Measurements from ENCODE around the gene TMEM273. TPM values are rescaled to one million over a fixed set of nuclear protein-coding genes. Genes with fewer than 3 reads are reported as not detected.

TMEM273 gene
- total and polyA plus RNA-seq, 8 donors, result 0.91 to 7.5 (median 2.7) TPM

DNA sequence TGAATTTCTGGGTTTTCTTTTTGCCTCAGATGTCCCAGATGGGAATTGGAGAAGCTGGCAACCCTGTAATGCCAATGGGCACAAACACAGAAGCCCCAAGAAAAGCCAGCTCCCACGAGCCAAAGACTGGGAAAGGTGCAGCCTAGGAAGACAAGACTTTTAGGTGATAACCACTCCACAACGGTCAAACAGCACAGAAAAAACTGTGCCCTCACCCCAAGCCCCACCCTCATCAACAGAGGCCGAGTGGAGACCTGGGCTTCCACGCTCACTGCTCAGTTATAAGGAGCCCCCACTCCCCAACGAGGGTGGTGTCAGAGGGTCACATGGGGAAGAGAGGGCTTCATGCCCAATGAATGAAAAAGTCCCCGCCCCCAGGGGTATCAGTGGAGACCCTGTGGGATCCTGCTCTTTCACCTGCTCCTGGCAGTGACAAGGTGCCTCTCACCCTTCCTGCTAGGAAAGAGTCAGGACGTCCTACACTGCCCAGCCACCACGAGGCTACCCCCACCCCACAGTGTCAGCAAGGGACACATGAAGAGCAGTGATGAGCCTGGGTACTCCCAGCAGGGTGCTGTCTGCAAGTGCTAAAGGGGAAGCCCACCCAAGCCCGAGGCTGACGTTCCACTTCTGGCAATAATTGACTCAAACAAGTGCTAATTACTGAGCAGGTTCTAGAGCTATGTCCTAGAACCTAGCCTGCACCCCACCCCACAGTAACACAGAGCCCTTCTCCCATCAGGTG lies 8.3 kb downstream of the TMEM273 start:
- Histone ChIP-seq H3K4me3 (no peak overlapping the region), H3K27me3 (no peaks in the 10 kb centered on the region), H3K36me3 (no peaks in the 10 kb centered on the region), H3K9me3 (no peaks in the 10 kb centered on the region), H3K27ac (no peak overlapping the region), H3K4me1 (no peaks in the 10 kb centered on the region)
- intact Hi-C loops (cut with DNase I), result no loop called here
- no peak for DNase-seq
- no peak for FAIRE-seq
- 49 to 55% methylated on average over 10 of the region's 10 CpGs for WGBS, 2 donors
- TF ChIP-seq CTCF (IDR thresholded peaks at IDR 0.05), result no peak
- ATAC-seq, result no peak

DNA sequence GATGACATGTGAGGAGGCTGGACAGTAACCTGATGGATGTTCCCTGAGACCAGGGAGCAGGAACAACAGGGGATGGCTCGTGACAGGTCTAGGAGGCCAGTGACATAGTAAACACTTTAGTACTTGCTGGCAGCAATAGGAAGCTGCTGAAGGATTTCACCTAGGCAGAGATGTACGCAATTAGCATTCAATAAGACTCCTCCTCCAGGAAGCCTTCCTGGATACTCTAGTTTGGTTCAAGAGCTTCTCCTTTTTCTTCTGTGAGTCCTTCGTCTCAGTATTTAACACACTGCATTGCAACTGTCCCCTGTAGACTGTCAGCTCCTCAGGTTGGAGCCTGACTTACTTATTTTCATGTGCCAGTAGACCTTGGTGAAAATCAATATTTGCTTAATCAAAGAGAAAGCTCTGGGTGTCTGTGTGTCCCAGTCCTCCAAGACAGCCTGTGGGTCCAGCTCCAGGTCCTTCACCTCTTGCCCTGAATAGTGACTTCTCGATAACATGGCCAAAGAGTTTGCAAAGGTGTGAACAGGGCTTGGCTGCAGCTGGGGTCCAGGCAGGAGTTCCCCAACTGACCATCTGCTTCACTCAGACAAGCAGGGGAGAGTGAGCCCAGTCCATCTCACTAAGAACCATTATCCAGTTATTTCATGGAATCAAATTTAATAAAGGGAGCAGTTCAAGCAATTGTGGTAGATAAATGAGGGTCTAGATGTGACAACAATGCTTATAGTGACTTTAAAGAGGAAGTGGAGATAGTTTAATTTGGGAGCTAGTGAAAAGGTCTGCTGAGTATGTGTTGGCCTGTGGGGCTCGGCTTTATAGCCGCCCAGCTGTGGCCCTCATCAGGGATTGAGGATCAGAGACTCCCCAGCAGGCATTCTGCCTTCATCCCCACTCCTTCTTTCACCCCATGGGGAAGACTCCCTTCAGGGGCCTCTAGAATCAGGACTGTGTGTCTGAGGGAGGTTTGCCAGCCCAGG lies 9.4 kb downstream of the TMEM273 start:
- Histone ChIP-seq H3K9me3 (no peaks in the 10 kb centered on the region), H3K36me3 (no peaks in the 10 kb centered on the region), H3K27me3 (no peaks in the 10 kb centered on the region), H3K4me3 (no peak overlapping the region), H3K27ac (no peak overlapping the region), H3K4me1 (no peaks in the 10 kb centered on the region)
- ATAC-seq (no peak), DNase-seq (no peak), FAIRE-seq (no peak)
- WGBS, 2 donors, result 69 to 73% methylated on average over 6 of the region's 6 CpGs
- TF ChIP-seq CTCF (IDR thresholded peaks at IDR 0.05), result no peak
- intact Hi-C loops (cut with DNase I), result no loop called here

DNA sequence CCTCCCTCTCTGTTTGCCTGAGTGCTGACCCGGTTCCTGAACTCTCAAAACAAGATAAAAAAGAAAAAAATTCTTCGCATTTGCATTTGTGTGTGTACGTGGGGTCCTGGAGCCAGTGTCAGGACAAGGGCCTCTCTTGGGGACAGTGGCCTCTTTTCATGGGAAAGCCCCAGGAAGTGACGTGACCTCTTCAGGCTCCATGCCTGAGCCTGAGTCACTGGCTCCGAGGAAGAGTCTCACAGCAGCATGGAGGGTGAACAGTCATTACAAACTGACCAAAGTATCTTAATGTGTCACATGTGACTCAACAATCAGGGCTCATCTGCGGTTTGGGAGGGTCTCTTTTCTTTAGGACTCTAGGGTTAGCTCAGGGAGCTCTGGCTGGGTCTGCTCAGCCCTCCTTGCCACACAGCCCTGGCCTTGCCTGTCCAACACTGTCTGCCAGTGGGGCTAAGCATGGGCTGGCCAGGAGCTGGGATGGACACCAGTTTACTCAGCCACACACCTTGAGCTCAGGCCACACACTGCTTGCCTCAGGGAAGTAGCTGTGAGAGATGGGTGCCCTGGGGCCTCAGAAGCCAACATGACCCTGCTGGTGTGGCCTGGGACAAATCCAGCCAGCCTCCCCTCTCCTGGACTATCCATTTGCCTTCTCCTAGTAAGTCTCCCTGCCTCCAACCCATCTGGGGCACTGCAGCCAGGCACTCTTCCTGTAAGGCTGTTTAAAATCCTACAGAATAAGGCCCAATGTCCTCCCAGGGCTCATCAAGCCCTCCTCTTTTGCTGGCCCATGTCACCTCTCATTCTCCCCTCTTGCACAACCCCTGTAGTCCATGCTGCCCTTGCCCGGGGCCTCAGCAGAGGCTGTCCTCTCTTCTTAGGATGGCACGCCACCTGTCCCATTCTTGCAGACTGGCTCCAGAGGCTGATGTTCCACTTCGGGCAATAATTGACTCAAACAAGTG lies 10.5 kb downstream of the TMEM273 start:
- DNase-seq, result no peak
- no peak overlapping the region for H3K4me3 ChIP-seq
- no peaks in the 10 kb centered on the region for H3K4me1 ChIP-seq
- ATAC-seq, result peak in 3 of 4 donors; percentile 48 to 87 (median 82)
- H3K27ac ChIP-seq, result peak overlapping the region in 1 of 4 donors; percentile 28
- no peaks in the 10 kb centered on the region for H3K36me3 ChIP-seq
- H3K9me3 ChIP-seq, result no peaks in the 10 kb centered on the region
- H3K27me3 ChIP-seq, result no peaks in the 10 kb centered on the region
- FAIRE-seq, result no peak
- 74 to 76% methylated on average over 9 of the region's 9 CpGs for WGBS, 2 donors
- intact Hi-C loops (cut with DNase I), result no loop called here
- no peak for TF ChIP-seq CTCF (IDR thresholded peaks at IDR 0.05)

DNA sequence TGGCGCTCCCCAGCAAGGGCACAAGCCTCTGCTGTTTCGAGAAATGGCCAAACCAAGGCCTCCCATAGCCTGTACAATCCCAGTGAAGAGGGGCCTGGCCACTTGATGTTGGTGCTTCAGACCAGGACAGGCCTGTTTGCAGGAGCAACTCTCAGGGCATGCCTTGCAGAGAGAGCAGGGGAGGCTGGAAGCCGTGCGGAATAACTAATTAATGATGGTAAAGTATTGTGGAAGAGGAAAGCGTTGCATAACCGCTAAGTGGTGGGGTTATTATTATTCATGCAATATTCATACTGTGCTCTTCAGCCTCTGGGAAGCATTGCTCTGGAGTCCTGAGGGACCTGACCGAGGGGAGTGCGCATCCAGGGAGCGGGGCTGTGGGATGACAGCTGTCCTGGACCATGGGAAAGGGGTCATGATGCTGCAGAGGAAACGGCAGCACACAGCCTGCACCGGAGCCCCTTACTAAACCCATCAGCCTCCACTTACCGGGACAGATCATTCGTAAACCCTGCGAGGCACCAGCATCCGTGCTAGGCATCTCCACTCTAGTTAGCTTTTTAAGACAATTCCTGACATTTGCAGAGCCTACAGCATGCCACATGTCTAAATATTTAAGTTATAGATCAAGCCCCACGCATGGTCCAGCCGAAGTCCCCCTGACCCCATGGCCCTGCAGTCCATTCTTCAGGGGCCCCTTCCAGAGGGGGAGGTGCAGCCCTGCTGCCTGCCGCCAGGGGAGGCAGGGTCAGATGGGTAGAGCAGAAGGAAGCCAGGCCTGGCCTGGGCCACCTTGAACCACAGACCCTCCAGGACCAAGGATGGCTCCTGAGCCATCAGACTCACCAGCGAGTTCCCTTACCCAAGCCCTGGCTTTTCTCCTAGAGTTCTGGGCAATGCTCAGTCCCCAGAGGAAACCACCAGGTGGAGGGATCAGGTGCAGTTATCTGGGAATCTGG lies 11.6 kb downstream of the TMEM273 start:
- DNase-seq, result no peak
- H3K4me1 ChIP-seq, result no peaks in the 10 kb centered on the region
- TF ChIP-seq CTCF (IDR thresholded peaks at IDR 0.05), result no peak
- no peak overlapping the region for H3K4me3 ChIP-seq
- WGBS, 2 donors, result 85 to 88% methylated on average over 19 of the region's 19 CpGs
- no peak for FAIRE-seq
- H3K36me3 ChIP-seq, result no peaks in the 10 kb centered on the region
- no peak overlapping the region for H3K27ac ChIP-seq
- no peaks in the 10 kb centered on the region for H3K9me3 ChIP-seq
- no peak for ATAC-seq
- intact Hi-C loops (cut with DNase I), result no loop called here
- H3K27me3 ChIP-seq, result no peaks in the 10 kb centered on the region

Data from pancreas (tissue), 10 donors.